IPS DF 6.9 (cell line): ENCODE results near the gene OTOP1.
A peak's percentile ranks its signal among the peaks of the same experiment; 100 is the strongest.
"Not testable (repeated sequence)": the region's sequence is repeated elsewhere in the genome, so short reads cannot be mapped to it uniquely, and the experiment has no call there.

ENCODE experiments used
- DNase-seq: peaks from one replicate; pipeline ENCODE4 v3.0.0-alpha.2; 2013; ENCODE audit warnings: low read depth, low spot score
- H3K27ac ChIP-seq: one replicate; pipeline ENCODE4 v1.5.1; 2013; ENCODE audit warnings: low read length, control low read depth
- H3K27me3 ChIP-seq: 2 replicates; pipeline ENCODE4 v1.6.1; 2013; ENCODE audit warnings: mild to moderate bottlenecking, low read length; ENCODE audit not compliant: control insufficient read depth, insufficient read depth
- H3K36me3 ChIP-seq: 2 replicates; pipeline ENCODE4 v1.6.1; 2013; ENCODE audit warnings: low read length; ENCODE audit not compliant: control insufficient read depth, insufficient read depth
- H3K4me1 ChIP-seq: 2 replicates; pipeline ENCODE4 v1.6.1; 2013; ENCODE audit warnings: low read length; ENCODE audit not compliant: control insufficient read depth, insufficient read depth
- H3K4me3 ChIP-seq: 2 replicates; pipeline ENCODE4 v1.5.1; 2013; ENCODE audit warnings: mild to moderate bottlenecking, low read length
- H3K9me3 ChIP-seq: 2 replicates; pipeline ENCODE4 v1.6.1; 2013; ENCODE audit warnings: low read length, inconsistent platforms; ENCODE audit not compliant: control insufficient read depth, insufficient read depth
- WGBS: extraction: QIAGEN DNeasy Blood & Tissue Kit; methylation state at CpG from one replicate; pipeline ENCODE4 v1.1.7; 2013; ENCODE audit warnings: mixed read lengths, missing lambda C conversion rate; ENCODE audit not compliant: insufficient read length, insufficient coverage; 5-methylcytosine and 5-hydroxymethylcytosine counted together

Gene OTOP1

DNA sequence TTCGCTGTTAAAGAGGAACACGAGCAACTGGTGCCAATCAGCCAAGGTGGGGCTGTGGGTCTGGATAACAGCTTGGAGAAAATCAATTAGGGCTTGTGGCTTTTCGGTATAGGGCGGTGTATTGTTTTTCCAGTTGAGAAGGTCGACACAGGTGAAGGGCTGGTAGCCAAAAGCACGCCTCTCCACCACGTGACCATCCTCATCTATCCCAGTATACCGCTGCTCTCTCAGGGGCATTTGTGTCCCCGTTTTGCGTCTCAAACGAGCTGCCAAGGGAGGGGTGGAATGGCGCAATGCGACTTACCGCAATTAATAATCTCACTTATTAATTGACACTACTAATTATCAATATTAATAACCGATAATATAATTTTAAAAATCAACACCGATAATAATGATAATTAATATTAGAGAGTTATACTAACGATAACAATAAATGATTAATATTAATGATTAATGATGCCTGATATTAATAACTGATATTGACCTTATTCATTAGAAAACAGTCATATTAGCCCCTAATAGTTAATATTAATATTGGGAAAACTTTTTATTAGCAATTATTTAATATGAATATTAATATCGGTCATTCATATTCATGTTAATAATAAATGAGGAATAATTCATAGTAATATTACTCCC is 62.1 kb downstream of the OTOP1 start:
- not testable (repeated sequence) for H3K9me3 ChIP-seq, H3K27ac ChIP-seq, DNase-seq, H3K4me1 ChIP-seq, H3K4me3 ChIP-seq, H3K27me3 ChIP-seq, H3K36me3 ChIP-seq
- 97% methylated on average over 3 of the region's 18 CpGs for WGBS

DNA sequence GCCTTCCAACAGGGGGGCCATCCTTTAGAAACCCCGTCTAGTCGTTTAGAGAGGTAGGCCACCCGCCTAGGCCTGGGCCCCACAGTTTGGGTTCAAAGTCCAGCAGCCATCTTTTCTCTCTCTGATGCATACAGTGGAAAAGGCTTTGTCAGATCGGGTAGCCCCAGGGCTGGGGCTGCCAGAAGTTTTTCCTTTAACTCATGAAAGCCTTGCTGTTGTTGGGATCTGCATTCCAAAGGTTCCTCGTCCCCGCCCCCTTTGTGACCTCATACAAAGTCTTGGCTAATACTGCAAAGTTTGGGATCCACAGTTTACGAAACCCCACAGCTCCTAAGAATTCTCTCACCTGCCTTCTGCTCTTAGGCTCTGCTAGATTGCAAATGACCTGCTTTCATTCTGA is 64.5 kb downstream of the OTOP1 start:
- not testable (repeated sequence) for H3K4me3 ChIP-seq, DNase-seq, H3K27me3 ChIP-seq, H3K27ac ChIP-seq, H3K9me3 ChIP-seq, H3K4me1 ChIP-seq, H3K36me3 ChIP-seq
- no CpG with 5 or more reads among the region's 7 CpGs for WGBS

DNA sequence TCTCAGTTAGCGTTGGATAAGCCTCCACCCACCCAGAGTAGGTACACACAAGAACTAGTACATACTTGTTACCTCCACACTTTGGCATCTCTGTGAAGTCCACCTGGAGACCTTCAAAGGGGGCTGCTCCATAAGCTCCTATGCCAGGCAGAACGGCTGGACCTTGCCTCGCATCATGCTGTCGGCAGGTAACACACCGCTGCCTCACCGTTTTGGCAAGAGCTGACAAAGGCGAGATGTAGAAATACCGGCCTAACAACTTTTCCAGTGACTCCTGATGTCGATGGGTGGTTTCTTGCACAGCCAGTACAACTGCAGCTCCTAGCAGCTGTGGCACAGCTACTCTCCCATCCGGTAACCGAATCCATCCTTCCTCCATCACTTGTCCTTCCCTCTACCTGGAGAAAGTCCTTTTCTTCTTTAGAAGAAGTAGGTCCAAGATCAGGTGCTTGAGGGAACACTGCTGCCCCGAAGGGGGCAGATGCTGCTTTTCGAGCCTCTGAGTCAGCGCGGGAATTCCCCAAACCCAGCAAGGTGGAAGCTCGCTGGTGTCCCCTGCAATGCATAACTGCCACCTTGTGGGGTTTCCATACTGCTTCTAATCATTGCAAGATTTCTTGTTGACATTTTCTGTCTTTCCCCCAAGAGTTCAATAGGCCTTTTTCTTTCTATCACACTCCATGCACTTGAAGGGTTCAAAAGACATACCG is 65.6 kb downstream of the OTOP1 start:
- not testable (repeated sequence) for H3K36me3 ChIP-seq, H3K4me1 ChIP-seq, H3K9me3 ChIP-seq, H3K4me3 ChIP-seq, DNase-seq, H3K27me3 ChIP-seq, H3K27ac ChIP-seq
- WGBS = no CpG with 5 or more reads among the region's 17 CpGs

DNA sequence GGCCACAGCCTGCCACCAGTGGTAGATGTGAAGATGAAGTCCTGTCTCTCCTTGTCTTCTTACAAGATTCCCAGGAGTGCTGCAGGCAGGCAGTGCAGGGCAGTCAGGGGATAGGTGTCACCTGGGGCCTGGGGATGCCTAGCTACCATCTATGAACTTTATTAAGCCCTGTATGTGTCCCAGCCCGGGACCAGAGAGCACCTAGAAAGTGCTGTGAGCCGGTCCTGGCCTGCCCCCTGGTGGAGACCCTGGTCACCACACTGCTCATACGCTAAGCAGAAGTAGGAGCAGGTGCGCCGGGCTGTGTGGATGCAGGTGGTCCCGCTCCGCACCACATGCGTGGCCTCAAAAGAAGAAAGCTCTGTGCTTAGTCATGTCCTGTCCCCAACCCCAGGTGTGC is 81.1 kb downstream of the OTOP1 start:
- not testable (repeated sequence) for H3K4me1 ChIP-seq, H3K27ac ChIP-seq, H3K9me3 ChIP-seq, H3K4me3 ChIP-seq, DNase-seq, H3K27me3 ChIP-seq, H3K36me3 ChIP-seq
- no CpG with 5 or more reads among the region's 8 CpGs for WGBS

DNA sequence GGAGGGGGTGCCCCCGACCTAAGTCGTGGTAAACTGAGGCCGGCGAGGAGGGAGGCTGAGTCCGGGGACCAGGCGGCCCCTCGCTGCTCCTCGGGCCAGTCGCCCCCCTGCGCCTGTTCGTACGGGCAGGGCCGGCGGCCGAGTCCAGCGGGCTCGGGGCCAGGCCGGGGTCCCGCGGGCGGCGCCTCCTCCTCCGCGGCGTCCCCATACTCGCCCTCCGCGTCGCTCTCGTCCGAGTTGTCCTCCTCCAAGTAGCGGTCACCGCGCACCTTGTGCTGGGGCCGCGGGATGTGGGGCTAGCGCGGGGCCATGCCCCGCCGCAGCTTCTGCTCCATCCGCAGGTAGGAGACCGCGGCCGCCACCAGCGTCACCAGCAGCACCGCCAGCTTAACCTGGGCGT is 83.4 kb downstream of the OTOP1 start:
- DNase-seq, H3K36me3 ChIP-seq, H3K27me3 ChIP-seq, H3K9me3 ChIP-seq, H3K4me1 ChIP-seq, H3K27ac ChIP-seq: not testable (repeated sequence)
- peak overlapping the region; percentile 32; the same call in 1 of the 2 replicates for H3K4me3 ChIP-seq
- WGBS = no CpG with 5 or more reads among the region's 47 CpGs

DNA sequence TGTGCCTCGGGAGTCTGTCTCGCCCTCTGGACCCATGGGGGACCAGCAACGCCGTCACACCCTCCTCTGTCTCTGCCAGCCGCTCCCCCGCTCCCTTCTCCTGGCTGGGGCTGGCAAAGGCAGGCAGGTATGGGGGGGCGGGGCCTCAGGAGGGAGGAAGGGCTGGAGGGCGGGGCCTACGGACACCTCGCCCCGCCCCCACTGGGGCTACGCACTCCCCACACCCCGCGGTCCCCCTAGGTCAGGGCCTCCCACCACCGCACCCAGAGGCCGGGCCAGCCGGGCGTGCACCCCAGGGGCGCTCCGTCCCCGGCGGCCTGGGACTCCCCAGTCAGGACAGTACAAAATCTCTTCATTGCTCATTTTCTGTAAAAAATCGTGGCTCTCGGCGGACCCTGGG is 84.0 kb downstream of the OTOP1 start:
- DNase-seq, H3K27me3 ChIP-seq, H3K4me1 ChIP-seq, H3K27ac ChIP-seq, H3K9me3 ChIP-seq, H3K36me3 ChIP-seq: not testable (repeated sequence)
- WGBS = no CpG with 5 or more reads among the region's 25 CpGs
- H3K4me3 ChIP-seq = peak overlapping the region; percentile 55; the same call in 1 of the 2 replicates

DNA sequence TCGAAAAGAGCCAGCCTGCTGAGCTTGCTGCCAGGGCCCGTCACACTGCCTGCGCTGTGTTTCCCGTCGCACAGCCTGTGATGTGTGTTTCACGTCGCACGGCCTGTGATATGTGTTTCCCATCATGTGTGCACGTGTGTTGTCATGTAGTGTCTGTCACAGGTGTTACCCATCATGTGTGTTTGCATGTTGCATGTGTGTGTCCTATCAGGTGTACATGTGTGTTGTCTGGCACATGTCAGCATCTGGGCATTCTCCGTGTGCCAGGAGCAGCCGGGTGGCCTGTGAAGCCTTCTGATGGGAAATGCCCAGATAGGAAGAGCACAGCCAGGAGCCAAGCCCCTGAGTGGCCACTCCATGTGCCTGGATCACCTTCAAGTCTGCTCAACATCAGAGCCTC is 85.5 kb downstream of the OTOP1 start:
- H3K27ac ChIP-seq, H3K4me3 ChIP-seq, H3K36me3 ChIP-seq, H3K4me1 ChIP-seq, DNase-seq, H3K9me3 ChIP-seq, H3K27me3 ChIP-seq: not testable (repeated sequence)
- no CpG with 5 or more reads among the region's 11 CpGs for WGBS
